ENCODE measurements around the gene FIGNL2.

Gene FIGNL2

DNA sequence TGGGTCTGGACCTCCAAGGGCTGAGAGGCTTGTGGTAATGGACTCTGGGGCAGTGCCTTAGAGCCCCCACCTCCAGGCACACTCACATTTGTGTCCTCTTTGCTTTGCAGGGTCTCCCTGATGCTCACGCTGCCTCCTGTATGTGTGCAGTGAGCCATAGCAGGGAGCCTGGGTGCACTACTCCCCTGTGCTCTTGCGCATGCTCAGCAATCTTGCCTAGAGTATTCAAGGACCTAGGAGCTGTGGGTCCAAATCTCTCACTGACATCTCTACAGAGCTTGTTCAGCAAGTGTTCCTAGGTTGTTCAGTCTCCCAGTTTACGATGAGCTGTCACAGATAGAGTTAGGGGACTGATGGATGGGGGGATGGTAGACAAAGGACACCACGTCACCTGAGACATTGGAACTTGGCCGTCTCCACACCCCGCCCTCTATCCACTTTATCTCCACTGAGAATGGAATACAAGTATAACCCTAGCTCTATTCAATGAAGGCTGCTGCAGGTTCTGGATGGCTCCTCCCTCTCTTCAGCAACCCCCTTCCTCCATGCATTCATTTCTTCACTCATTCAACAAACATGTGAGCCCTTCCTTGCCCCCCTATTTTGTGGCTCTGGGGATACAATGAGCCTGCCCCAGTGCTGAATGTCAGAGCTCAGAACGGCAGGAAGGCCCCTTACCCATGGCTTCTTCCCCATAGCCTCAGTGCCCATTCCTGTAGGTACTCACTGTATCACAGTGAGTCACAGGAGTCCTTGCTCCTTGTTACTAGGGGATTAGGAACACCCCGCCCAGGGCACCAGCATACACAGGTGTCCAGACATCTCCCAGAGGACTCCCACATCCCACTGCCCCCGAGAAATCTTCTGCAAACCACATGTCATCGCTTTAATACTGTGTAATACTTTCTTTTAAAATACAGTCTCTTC, 31.2 kb downstream of the FIGNL2 start:
- TF ChIP-seq, protein P1, sequence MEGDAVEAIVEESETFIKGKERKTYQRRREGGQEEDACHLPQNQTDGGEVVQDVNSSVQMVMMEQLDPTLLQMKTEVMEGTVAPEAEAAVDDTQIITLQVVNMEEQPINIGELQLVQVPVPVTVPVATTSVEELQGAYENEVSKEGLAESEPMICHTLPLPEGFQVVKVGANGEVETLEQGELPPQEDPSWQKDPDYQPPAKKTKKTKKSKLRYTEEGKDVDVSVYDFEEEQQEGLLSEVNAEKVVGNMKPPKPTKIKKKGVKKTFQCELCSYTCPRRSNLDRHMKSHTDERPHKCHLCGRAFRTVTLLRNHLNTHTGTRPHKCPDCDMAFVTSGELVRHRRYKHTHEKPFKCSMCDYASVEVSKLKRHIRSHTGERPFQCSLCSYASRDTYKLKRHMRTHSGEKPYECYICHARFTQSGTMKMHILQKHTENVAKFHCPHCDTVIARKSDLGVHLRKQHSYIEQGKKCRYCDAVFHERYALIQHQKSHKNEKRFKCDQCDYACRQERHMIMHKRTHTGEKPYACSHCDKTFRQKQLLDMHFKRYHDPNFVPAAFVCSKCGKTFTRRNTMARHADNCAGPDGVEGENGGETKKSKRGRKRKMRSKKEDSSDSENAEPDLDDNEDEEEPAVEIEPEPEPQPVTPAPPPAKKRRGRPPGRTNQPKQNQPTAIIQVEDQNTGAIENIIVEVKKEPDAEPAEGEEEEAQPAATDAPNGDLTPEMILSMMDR (IDR thresholded peaks at IDR 0.05; ENCODE audit: low read depth, low read length, missing control alignments), result no peak
- no peak overlapping the region for H3K4me3 ChIP-seq (ENCODE audit: low read depth, low read length)
- no peak for DNase-seq (ENCODE audit: low read depth)

DNA sequence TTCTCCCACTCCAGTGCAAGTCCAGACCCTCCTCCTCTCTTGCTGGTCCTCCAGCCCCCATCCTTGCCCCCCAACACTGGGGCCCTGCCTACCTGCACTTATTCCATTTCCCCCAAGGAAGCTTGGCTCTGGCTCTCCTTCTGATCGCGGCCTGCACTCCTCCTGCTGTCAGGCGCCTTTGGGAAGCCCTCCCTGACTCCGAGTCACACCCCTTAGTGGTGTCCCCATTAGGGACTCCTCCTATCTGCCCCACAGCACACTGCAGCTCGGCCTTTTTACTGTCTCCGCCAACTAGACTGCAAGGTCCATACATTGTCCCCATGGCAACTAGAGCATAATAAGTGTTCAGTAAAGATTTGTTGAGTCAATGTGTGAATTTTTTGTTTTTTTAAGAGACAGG, 32.9 kb downstream of the FIGNL2 start:
- no peak overlapping the region for H3K4me3 ChIP-seq (ENCODE audit: low read depth, low read length)
- DNase-seq (ENCODE audit: low read depth), result no peak
- TF ChIP-seq, protein P1 (IDR thresholded peaks at IDR 0.05; ENCODE audit: low read depth, low read length, missing control alignments), result no peak

DNA sequence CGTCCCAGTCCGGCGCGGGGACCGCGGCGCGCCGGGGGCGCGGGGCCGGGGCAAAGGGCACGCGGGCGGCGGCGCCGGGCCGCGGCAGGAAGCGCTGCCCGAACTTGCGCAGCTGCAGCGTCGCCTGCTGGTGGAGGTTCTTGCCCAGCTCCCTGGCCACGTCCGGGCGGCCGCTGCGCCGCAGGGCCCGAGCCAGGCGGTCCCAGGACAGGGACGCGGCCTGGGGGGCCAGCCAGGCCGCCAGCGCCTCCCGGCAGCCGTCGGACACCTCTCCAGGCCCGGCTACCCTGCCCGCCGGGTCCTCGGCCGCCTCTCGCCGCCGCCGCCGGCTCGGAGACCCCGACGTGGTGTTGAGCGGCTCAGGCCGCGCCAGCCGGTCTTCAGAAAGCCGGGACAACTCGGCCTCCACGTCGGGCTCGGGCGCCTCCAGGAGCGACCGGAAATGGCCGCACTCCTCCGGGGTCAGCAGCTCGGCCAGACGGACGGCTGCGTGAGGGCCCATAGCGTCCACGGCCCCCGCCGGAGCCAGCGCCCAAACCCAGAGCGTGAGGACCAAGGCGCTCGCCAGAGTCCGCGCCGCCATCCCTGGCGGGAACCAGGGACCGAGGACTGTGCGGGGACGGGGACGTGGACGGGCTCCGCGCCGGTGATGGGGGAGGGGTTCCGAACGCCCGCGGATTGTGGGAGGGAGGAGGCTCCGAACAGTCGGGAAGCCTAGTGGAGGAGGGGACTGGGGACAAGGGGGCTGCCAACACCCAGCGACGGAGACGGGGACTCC, 34.0 kb downstream of the FIGNL2 start:
- H3K4me3 ChIP-seq (ENCODE audit: low read depth, low read length), result no peak overlapping the region

DNA sequence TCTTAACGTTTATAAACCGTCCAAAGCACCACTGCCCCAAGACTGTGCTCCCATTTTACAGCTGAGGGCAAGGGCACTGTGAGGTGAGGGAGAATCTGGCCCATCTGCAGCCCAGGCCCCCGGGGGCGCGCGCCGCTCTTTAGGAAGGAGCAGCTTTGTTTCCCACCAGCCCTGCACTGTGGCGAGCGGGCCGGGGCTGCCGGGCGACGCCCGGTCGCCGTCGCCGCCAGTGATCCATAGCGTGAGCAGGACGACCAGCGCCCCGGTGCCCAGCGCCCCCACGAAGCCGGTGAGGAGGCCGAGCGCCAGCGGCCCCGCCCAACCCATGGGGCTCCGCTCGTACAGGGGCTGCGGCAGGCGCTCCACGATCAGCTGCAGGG, 34.6 kb downstream of the FIGNL2 start:
- no peak for DNase-seq (ENCODE audit: low read depth)
- no peak overlapping the region for H3K4me3 ChIP-seq (ENCODE audit: low read depth, low read length)
- TF ChIP-seq, protein P1 (IDR thresholded peaks at IDR 0.05; ENCODE audit: low read depth, low read length, missing control alignments), result no peak

More for the DNA sequence above, 34.0 kb downstream of the FIGNL2 start:
- DNase-seq (ENCODE audit: low read depth), result no peak
- TF ChIP-seq, protein P1 (IDR thresholded peaks at IDR 0.05; ENCODE audit: low read depth, low read length, missing control alignments), result peak; percentile 58

DNA sequence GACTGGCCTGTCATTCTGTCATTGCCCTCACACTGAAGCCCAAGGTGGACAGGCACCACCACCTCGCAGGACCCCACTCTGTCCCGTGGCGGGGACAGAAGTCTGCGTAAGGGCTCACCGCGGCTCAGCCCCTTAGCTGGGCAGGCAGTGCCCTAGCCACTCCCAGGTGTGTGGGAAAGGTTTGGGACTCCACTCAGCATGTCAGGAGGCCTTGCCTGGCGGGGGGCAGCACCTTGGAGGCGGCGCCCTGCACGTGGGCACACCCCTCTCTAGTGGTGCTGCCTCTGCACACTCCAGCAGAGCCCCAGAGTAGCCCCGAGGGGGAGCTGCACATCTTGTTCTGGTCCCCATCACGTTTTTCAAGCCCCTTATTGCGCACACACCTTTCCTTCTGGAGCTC, 35.6 kb downstream of the FIGNL2 start:
- DNase-seq (ENCODE audit: low read depth), result no peak
- no peak overlapping the region for H3K4me3 ChIP-seq (ENCODE audit: low read depth, low read length)
- TF ChIP-seq, protein P1 (IDR thresholded peaks at IDR 0.05; ENCODE audit: low read depth, low read length, missing control alignments), result no peak

DNA sequence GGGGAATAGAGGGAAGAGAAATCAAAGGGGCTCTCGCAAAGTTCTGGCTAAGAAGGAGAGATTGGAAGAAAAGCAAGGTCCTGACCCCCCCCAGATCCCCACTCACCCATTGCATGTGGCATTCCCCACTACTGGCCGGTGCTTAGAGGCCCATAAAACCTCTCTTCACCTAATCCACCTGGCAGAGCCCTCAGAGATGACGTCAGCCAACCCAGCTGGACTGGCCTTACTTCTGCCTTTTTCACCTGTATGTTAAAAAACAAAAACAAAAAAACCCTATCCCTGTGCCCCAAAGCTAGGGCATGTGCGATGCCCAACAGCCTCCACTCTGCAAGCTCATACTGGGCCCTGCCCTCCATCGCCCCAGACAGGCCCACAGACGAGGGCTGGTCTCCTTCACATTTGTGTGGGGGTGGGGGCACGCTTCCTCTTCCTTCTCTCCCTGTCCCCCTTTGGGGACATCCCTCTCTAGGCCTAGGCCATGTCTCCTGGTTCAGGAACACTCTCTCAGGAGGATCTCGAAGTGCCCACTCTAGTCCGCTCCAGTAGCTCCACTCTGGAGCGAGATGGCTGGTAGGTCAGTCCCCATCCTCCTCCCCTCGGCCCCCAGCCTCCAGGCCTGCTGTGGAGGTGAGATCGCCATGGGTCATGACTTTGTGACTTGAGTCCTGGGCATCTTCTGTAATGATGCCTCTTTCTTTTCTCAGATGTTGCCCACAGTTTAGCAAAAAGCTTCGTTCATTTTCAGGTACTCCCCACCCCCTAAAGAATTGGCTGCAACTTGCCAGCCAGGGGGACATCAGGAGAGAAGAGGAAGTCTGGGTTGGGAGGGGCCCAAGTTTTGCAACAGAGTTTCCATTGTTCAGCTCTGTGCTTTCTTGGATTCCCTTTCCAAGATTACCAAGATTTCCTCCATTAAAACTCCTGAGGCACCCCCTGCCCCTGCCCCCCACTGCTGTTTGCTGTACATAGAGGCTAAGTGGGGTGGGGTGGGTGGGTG, 37.0 kb downstream of the FIGNL2 start:
- no peak overlapping the region for H3K4me3 ChIP-seq (ENCODE audit: low read depth, low read length)
- DNase-seq (ENCODE audit: low read depth), result no peak
- TF ChIP-seq, protein P1 (IDR thresholded peaks at IDR 0.05; ENCODE audit: low read depth, low read length, missing control alignments), result no peak

Measured in GM12864 (cell line).